ENCODE measurements around the gene SPRY1.

Gene SPRY1

GRCh38 chr4:123379392-123379791 is 17.2 kb upstream of the SPRY1 start:
- DNase-seq (ENCODE audit: low spot score): no peak

DNA sequence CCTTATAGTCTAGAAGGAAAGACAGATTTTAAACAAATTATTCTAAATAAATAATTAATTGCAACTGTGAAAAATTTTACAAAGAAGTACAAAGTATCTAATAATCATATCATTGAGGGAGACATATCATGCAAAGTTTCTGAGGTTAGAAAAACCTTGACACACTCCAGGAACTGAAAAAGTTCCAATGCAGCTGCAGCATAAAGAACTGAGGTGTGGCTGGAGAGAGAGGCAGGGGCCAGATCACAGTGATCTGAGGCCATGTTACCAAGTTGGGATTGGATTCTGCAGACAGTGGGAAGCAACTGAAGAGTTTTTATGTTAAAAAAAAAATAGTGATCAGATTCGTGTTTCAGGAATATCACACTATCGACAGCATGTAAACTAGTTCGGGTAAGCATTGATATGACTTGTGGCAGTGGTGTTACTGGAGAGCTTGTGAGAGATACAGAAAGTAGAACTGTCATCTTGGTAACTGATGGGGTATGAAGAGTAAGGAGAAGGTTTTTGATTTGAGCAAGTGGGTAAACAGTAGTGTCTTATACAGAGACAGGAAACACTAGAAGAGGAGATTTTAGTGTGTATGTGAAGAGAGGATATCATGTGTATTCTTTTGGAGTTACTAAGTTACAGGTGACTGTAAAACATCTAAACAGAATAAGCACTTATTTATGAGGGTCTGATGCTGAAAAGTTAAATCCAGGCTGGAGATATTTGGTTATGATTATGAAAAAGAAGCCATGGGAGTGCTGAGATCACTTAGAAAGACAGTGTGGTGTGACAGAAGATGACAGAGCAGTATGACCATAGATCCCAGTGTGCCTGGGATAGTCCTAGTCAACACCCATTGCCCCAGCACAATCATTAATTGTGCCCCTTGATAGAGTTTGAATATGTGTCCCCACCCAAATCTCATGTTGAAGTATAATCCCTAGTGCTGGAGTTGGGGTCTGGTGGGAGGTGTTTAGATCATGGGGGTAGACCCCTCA is 15.6 kb upstream of the SPRY1 start:
- no peak for DNase-seq (ENCODE audit: low spot score)

- no peak for DNase-seq (ENCODE audit: low spot score)
Measured at GRCh38 chr4:123381996-123382395, 14.6 kb upstream of the SPRY1 start.

- DNase-seq (ENCODE audit: low spot score): no peak
Measured at GRCh38 chr4:123383566-123383965, 13.0 kb upstream of the SPRY1 start.

GRCh38 chr4:123386609-123387008 is 10.0 kb upstream of the SPRY1 start:
- no peak for DNase-seq (ENCODE audit: low spot score)

DNA sequence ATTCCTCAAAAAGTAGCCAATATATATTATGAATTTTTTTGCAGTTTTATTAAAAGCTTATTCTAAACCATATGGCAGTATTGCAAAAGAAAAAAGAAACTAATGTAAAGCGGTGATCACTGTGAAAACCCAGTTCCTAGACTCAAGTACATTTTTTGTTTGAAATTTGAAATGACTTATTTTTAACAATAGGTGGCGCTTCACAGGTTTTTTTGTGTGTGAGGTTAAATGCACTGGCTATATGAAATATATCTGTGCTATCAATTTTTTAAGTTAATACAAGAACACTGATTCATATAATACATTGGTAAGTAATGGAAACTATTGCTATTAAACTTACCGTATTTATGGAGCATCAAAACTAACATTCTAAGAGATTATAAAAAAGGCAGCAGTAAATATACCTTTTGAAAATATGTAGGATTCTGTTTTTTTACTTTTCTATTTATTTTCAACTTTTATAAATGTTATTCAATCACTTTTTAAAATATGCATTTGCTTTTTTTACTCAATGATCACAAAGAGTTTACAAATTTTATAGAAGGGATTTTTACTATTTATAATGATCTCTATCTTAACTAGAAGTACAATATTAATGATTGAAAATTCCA is 5.6 kb upstream of the SPRY1 start:
- no peak for DNase-seq (ENCODE audit: low spot score)

- no peak for DNase-seq (ENCODE audit: low spot score)
Measured at GRCh38 chr4:123393721-123394120, 2.9 kb upstream of the SPRY1 start.

DNA sequence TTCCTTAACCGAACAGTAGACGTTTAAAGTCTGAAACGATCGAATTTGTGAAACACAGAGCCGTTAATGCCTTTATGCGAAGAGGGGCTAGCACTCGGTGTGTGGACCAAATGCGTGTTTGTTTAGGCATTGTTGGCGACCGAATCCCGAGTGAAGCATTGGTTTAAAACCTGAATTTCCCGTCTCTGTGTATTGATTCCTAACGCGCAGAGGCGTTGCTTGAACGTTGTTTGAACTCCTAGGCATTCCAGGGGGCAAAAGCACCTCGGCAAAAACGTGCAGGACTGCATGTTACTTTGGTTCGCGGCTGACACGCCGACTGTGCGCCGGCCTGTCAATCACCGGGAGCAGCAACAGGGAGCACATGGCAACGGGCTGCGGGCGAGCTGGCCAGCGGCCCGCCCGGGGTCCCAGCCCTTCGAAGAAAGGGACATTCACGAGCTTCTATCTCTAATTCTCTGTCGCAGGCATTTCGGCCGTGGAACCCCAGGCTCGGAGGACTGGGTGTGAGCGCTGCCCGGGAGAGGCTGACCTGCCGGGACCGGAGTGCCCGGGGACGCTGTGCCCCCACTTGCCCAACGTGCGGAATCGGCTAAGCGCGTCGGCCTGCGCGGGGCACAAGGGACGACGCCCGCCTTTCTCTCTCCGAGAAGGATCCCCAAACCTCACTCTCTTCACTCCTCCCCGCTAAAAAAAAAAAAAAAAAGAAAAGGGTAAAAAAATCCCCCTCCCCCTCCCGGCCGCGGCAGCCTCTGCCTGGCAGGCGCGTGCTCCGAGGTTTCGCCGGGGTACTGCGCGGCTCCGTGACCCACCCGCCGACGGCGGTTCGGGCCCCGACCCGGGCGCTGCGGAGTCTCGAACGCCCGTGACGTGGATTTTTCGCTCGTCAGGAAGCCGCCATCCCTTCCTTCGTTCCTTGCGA is 810 bp downstream of the SPRY1 start:
- DNase-seq (ENCODE audit: low spot score): no peak

- peak; percentile 65 for DNase-seq (ENCODE audit: low spot score)
Measured at GRCh38 chr4:123398066-123398852, 1.7 kb downstream of the SPRY1 start.

GRCh38 chr4:123398853-123399626 is 2.4 kb downstream of the SPRY1 start:
- DNase-seq (ENCODE audit: low spot score): no peak

DNA sequence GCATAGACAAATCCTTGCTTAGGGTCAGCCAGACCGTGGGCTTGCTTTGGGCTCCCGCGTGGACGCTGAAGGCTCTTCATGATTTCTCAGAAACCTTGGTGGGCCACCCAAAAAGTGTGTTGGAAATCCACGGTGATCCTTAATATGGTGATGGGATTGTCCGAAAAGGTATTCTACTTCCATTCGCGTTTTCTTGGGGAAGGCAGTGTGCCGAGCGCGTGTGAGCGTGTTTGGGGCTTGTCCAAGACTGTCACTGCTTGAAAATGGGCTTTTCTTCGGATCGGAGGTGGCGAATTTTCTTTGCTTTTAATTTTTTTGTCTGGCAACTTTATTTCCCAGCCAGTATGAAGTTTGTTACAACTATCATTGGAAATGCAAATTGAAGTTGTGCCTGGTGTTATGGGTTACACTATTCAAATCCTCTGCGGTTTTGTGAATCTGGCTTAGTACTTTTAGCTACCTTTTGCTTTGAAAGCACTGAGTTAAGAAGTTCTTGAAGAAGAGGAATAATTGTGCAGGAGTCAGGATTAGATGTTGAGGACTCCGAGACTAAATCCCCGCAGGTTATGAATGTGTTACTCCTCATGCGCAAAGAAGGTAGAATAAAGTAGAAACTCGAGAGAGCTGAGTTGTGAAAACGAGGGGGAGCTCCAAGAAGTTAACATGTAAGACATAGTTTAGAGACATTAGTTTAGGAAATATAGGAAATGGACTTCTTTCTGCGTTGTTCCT is 3.2 kb downstream of the SPRY1 start:
- no peak for DNase-seq (ENCODE audit: low spot score)

DNA sequence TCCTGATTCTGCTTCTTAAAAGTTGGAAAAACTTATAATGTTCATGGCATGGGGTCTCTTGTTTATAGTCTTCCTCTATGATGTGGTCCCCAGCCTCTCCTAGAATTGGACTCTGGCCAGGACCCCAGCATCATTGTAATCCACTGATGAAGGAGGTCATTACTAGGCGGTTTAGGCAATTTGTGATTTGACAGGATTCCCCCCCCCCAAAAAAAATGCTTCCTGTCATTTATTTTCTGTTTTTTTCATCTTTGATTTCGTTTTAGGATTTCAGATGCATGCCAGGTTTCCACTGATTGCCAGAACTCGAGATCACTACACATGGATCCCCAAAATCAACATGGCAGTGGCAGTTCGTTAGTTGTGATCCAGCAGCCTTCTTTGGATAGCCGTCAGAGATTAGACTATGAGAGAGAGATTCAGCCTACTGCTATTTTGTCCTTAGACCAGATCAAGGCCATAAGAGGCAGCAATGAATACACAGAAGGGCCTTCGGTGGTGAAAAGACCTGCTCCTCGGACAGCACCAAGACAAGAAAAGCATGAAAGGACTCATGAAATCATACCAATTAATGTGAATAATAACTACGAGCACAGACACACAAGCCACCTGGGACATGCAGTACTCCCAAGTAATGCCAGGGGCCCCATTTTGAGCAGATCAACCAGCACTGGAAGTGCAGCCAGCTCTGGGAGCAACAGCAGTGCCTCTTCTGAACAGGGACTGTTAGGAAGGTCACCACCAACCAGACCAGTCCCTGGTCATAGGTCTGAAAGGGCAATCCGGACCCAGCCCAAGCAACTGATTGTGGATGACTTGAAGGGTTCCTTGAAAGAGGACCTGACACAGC is 4.9 kb downstream of the SPRY1 start:
- no peak for DNase-seq (ENCODE audit: low spot score)

DNA sequence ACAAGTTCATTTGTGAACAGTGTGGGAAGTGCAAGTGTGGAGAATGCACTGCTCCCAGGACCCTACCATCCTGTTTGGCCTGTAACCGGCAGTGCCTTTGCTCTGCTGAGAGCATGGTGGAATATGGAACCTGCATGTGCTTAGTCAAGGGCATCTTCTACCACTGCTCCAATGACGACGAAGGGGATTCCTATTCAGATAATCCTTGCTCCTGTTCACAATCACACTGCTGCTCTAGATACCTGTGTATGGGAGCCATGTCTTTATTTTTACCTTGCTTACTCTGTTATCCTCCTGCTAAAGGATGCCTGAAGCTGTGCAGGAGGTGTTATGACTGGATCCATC is 5.5 kb downstream of the SPRY1 start:
- no peak for DNase-seq (ENCODE audit: low spot score)

- DNase-seq (ENCODE audit: low spot score): no peak
Measured at GRCh38 chr4:123403080-123403604, 6.5 kb downstream of the SPRY1 start.

DNA sequence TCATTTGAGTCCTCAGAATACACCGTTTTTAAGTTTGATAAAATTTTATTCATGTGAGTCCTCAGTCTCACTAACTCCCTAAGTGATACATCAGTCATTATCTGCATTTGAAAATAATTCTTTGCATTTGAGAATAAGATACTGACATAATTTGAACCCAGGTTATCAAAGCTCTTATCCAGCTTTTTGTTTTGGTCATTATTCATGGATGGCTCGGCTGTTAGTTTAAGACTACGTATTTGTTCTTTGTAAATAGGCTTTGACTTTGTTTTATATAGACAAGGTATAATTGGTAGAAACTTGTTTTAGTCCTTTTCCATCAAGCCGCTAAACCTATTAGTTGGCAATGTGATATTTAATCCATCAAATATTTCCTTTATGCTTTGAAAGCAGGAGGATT is 7.9 kb downstream of the SPRY1 start:
- DNase-seq (ENCODE audit: low spot score): no peak

- no peak for DNase-seq (ENCODE audit: low spot score)
Measured at GRCh38 chr4:123405267-123405865, 8.8 kb downstream of the SPRY1 start.

- DNase-seq (ENCODE audit: low spot score): no peak
Measured at GRCh38 chr4:123406872-123407271, 10.3 kb downstream of the SPRY1 start.

DNA sequence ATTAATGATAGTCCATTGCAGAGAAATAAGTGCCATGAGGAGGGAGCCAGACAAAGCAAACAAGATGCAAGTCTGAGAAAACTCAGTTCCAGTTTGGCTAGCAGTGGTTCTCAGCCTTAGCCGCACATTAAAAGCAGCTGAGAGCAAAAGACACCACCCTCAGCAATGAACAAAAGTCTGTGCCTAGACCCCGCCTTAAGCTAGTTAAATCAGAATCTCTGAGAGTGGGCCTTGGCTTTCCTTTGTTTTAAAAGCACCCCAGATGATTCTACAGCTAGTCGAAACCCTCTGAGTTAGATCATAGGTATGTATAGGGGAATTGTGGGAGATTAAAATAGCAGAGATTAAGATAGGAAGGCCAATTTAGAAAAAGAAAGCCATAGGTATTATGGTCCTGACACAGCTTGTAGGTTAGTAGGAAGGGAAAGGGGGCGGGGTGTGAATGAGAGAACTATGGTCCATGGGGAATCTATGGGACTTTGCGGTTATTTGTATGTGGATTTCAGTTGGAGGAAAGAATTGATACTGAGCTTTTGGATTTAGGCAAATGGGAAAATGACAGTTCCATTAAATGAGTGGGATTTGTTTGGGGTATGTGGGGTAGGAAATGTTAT is 12.0 kb downstream of the SPRY1 start:
- no peak for DNase-seq (ENCODE audit: low spot score)
